ENCODE measurements around the gene HIPK3. TPM values are rescaled to one million over a fixed set of nuclear protein-coding genes. Genes with fewer than 3 reads are reported as not detected.
"Not testable (repeated sequence)": the region's sequence is repeated elsewhere in the genome, so short reads cannot be mapped to it uniquely, and the experiment has no call there.

The HIPK3 gene
- total and polyA plus RNA-seq, 2 donors (not counting 3 experiments of a cell fraction or from before 2014, with no cell fraction given) = 13.3 to 36.1 TPM

DNA sequence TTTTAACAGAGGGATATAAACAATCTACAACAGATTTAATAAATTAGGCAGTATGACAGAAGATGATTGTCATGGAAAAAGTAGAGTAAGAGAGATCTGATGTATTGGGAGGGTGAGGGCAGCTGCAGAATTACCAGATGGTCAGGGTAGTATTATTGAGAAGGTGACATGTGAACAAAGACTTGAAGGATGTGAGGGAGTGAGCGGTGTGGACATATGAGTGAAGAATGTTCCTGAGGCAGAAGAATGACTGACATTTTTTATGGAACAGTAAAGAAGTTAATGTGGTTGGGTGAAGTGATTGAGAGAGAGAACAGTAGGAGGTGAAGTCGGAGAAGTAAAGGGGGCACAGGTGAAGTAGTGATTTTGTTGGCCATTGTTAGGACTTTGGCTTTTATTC is 42.4 kb upstream of the HIPK3 start:
- TF ChIP-seq, protein P1, sequence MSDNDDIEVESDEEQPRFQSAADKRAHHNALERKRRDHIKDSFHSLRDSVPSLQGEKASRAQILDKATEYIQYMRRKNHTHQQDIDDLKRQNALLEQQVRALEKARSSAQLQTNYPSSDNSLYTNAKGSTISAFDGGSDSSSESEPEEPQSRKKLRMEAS (IDR thresholded peaks at IDR 0.05; ENCODE audit: insufficient read depth, insufficient read length) = no peak
- TF ChIP-seq EZH2 (IDR thresholded peaks at IDR 0.05; ENCODE audit: borderline replicate concordance, low read depth, low read length, severe bottlenecking) = no peak
- TF ChIP-seq, protein P2, sequence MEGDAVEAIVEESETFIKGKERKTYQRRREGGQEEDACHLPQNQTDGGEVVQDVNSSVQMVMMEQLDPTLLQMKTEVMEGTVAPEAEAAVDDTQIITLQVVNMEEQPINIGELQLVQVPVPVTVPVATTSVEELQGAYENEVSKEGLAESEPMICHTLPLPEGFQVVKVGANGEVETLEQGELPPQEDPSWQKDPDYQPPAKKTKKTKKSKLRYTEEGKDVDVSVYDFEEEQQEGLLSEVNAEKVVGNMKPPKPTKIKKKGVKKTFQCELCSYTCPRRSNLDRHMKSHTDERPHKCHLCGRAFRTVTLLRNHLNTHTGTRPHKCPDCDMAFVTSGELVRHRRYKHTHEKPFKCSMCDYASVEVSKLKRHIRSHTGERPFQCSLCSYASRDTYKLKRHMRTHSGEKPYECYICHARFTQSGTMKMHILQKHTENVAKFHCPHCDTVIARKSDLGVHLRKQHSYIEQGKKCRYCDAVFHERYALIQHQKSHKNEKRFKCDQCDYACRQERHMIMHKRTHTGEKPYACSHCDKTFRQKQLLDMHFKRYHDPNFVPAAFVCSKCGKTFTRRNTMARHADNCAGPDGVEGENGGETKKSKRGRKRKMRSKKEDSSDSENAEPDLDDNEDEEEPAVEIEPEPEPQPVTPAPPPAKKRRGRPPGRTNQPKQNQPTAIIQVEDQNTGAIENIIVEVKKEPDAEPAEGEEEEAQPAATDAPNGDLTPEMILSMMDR (IDR thresholded peaks at IDR 0.05; ENCODE audit: extremely low read depth in 1 of 2, insufficient read depth in 1 of 2, low read depth in 1 of 2, low read length in 2 of 2) = no peak
- TF ChIP-seq POLR2AphosphoS5 (IDR thresholded peaks at IDR 0.05; ENCODE audit: insufficient read depth, low read depth, low read length) = no peak
- no peak for TF ChIP-seq JUN (IDR thresholded peaks at IDR 0.05; ENCODE audit: borderline replicate concordance, insufficient read depth, insufficient read length, low read depth)
- no peak for TF ChIP-seq FOS (IDR thresholded peaks at IDR 0.05; ENCODE audit: borderline replicate concordance, insufficient read depth, low read length)
- no peak for TF ChIP-seq MYC (IDR thresholded peaks at IDR 0.05; ENCODE audit: low read depth, low read length)
- no peak for TF ChIP-seq GATA2 (IDR thresholded peaks at IDR 0.05; ENCODE audit: insufficient read depth, insufficient read length, low read depth, low read length)
- Histone ChIP-seq H3K4me1 (ENCODE audit: control insufficient read depth, extremely low read depth, insufficient read depth, low read length) (no peaks in the 10 kb centered on the region), H2AFZ (ENCODE audit: low read depth, low read length) (no peak overlapping the region), H3K27me3 (ENCODE audit: control insufficient read depth in 2 of 2, insufficient read depth in 2 of 2, low read length in 2 of 2) (no peaks in the 10 kb centered on the region), H3K27ac (ENCODE audit: insufficient read depth, low read depth, low read length) (no peak overlapping the region), H4K20me1 (replicated peaks; ENCODE audit: control insufficient read depth, extremely low read depth, insufficient read depth, low read length) (no peaks in the 10 kb centered on the region), H3K79me2 (ENCODE audit: control insufficient read depth, insufficient read depth, low read length) (no peaks in the 10 kb centered on the region), H3K9me1 (replicated peaks; ENCODE audit: control insufficient read depth, extremely low read depth, insufficient read depth, low read length) (no peaks in the 10 kb centered on the region), H3K36me3 (ENCODE audit: control insufficient read depth in 2 of 2, extremely low read depth in 1 of 2, insufficient read depth in 2 of 2, low read length in 2 of 2) (no peaks in the 10 kb centered on the region), H3K9ac (replicated peaks; ENCODE audit: extremely low read depth, insufficient read depth, low read length) (no peak overlapping the region), H3K9me3 (replicated peaks; ENCODE audit: control insufficient read depth, insufficient read depth, low read length) (no peaks in the 10 kb centered on the region), H3K4me3 (replicated peaks in 1 of 3; ENCODE audit: insufficient read depth in 1 of 3, low read depth in 1 of 3, low read length in 3 of 3) (no peak overlapping the region), H3K4me2 (ENCODE audit: insufficient read depth, low read length) (no peak overlapping the region)
- dilution Hi-C loops (cut with MboI; ENCODE audit: extremely low pct_ligation_motif_present, low sequenced_read_pairs) = no loop called here
- no peak for FAIRE-seq
- CTCF ChIA-PET = interaction anchor here (1.0 to 1.1 kb wide), 2 partner anchors 14 to 17 kb away, joined by 3 read pairs; no protein-coding TSS in a partner anchor
- intact Hi-C loops (cut with micrococcal nuclease) = no loop called here
- POLR2A ChIA-PET = no interaction called here
- DNase-seq (ENCODE audit: low read depth, low spot score) = no peak
- BruUV-seq (replicated peaks) = no TSS peak

DNA sequence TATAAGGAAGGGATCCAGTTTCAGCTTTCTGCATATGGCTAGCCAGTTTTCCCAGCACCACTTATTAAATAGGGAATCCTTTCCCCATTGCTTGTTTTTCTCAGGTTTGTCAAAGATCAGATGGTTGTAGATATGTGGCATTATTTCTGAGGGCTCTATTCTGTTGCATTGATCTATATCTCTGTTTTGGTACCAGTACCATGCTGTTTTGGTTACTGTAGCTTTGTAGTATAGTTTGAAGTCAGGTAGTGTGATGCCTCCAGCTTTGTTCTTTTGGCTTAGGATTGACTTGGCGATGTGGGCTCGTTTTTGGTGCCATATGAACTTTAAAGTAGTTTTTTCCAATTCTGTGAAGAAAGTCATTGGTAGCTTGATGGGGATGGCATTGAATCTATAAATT is 40.5 kb upstream of the HIPK3 start:
- H3K9me1 ChIP-seq (replicated peaks; ENCODE audit: control insufficient read depth, extremely low read depth, insufficient read depth, low read length); DNase-seq (ENCODE audit: low read depth, low spot score); POLR2A ChIA-PET; H3K27ac ChIP-seq (ENCODE audit: insufficient read depth, low read depth, low read length); H3K9me3 ChIP-seq (replicated peaks; ENCODE audit: control insufficient read depth, insufficient read depth, low read length); intact Hi-C loops (cut with micrococcal nuclease); BruUV-seq (replicated peaks); H3K4me2 ChIP-seq (ENCODE audit: insufficient read depth, low read length); H4K20me1 ChIP-seq (replicated peaks; ENCODE audit: control insufficient read depth, extremely low read depth, insufficient read depth, low read length); H3K4me3 ChIP-seq (replicated peaks in 1 of 3; ENCODE audit: insufficient read depth in 1 of 3, low read depth in 1 of 3, low read length in 3 of 3); H2AFZ ChIP-seq (ENCODE audit: low read depth, low read length); CTCF ChIA-PET; FAIRE-seq; H3K4me1 ChIP-seq (ENCODE audit: control insufficient read depth, extremely low read depth, insufficient read depth, low read length); H3K9ac ChIP-seq (replicated peaks; ENCODE audit: extremely low read depth, insufficient read depth, low read length); H3K36me3 ChIP-seq (ENCODE audit: control insufficient read depth in 2 of 2, extremely low read depth in 1 of 2, insufficient read depth in 2 of 2, low read length in 2 of 2); dilution Hi-C loops (cut with MboI; ENCODE audit: extremely low pct_ligation_motif_present, low sequenced_read_pairs); H3K79me2 ChIP-seq (ENCODE audit: control insufficient read depth, insufficient read depth, low read length); H3K27me3 ChIP-seq (ENCODE audit: control insufficient read depth in 2 of 2, insufficient read depth in 2 of 2, low read length in 2 of 2): not testable (repeated sequence)
